ENCODE data around the gene ST3GAL5. TPM values are rescaled to one million over a fixed set of nuclear protein-coding genes. Genes with fewer than 3 reads are reported as not detected.

The ST3GAL5 gene
- total and polyA plus RNA-seq, 7 donors = 2.8 to 24.2 (median 16.1) TPM

- H3K36me3 ChIP-seq = peaks cover 0 to 5% (median 0%) of the 10 kb centered on the region in 4 donors
- no peaks in the 10 kb centered on the region for H3K27me3 ChIP-seq
- DNase-seq = peak; percentile 87
- intact Hi-C loops (cut with DNase I) = no loop called here
- peak overlapping the region in 1 of 4 donors; percentile 11 for H3K4me3 ChIP-seq
- H3K9me3 ChIP-seq = no peaks in the 10 kb centered on the region
- peak overlapping the region in 3 of 4 donors; percentile 51 to 57 (median 53) for H3K27ac ChIP-seq
- no peak for TF ChIP-seq POLR2A (IDR thresholded peaks at IDR 0.05)
- TF ChIP-seq POLR2AphosphoS5 (IDR thresholded peaks at IDR 0.05) = peak in 1 of 4 donors; percentile 40
- no peak for TF ChIP-seq EP300 (IDR thresholded peaks at IDR 0.05)
- H3K4me1 ChIP-seq = peaks cover 0 to 20% (median 13%) of the 10 kb centered on the region in 4 donors
- 70 to 73% methylated on average over 11 of the region's 11 CpGs for WGBS, 2 donors
Measured at GRCh38 chr2:85851253-85852151, 37.3 kb downstream of the ST3GAL5 start.

- Histone ChIP-seq H3K27ac (no peak overlapping the region), H3K4me1 (peaks cover 0 to 20% (median 13%) of the 10 kb centered on the region in 4 donors), H3K9me3 (no peaks in the 10 kb centered on the region), H3K4me3 (no peak overlapping the region), H3K27me3 (no peaks in the 10 kb centered on the region), H3K36me3 (peaks cover 0 to 5% (median 0%) of the 10 kb centered on the region in 4 donors)
- 92 to 95% methylated on average over 10 of the region's 10 CpGs for WGBS, 2 donors
- TF ChIP-seq POLR2AphosphoS5 (IDR thresholded peaks at IDR 0.05) (no peak), EP300 (IDR thresholded peaks at IDR 0.05) (no peak), POLR2A (IDR thresholded peaks at IDR 0.05) (no peak)
- TF ChIP-seq, protein P1, sequence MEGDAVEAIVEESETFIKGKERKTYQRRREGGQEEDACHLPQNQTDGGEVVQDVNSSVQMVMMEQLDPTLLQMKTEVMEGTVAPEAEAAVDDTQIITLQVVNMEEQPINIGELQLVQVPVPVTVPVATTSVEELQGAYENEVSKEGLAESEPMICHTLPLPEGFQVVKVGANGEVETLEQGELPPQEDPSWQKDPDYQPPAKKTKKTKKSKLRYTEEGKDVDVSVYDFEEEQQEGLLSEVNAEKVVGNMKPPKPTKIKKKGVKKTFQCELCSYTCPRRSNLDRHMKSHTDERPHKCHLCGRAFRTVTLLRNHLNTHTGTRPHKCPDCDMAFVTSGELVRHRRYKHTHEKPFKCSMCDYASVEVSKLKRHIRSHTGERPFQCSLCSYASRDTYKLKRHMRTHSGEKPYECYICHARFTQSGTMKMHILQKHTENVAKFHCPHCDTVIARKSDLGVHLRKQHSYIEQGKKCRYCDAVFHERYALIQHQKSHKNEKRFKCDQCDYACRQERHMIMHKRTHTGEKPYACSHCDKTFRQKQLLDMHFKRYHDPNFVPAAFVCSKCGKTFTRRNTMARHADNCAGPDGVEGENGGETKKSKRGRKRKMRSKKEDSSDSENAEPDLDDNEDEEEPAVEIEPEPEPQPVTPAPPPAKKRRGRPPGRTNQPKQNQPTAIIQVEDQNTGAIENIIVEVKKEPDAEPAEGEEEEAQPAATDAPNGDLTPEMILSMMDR (IDR thresholded peaks at IDR 0.05) = no peak
- no peak for DNase-seq
- intact Hi-C loops (cut with DNase I) = no loop called here
Measured at GRCh38 chr2:85850451-85850850, 38.3 kb downstream of the ST3GAL5 start.

GRCh38 chr2:85847051-85847588 is 41.7 kb downstream of the ST3GAL5 start:
- TF ChIP-seq EP300 (IDR thresholded peaks at IDR 0.05) (no peak), POLR2AphosphoS5 (IDR thresholded peaks at IDR 0.05) (no peak), POLR2A (IDR thresholded peaks at IDR 0.05) (no peak)
- TF ChIP-seq, protein P1 (IDR thresholded peaks at IDR 0.05) = no peak
- WGBS, 2 donors = 70 to 71% methylated on average over 2 of the region's 2 CpGs
- H3K27me3 ChIP-seq = no peaks in the 10 kb centered on the region
- H3K4me1 ChIP-seq = peaks cover 0 to 12% (median 11%) of the 10 kb centered on the region in 4 donors
- intact Hi-C loops (cut with DNase I) = no loop called here
- no peak overlapping the region for H3K27ac ChIP-seq
- H3K36me3 ChIP-seq = peaks cover 0 to 23% (median 2%) of the 10 kb centered on the region in 4 donors
- H3K4me3 ChIP-seq = no peak overlapping the region
- H3K9me3 ChIP-seq = no peaks in the 10 kb centered on the region
- no peak for DNase-seq

DNA sequence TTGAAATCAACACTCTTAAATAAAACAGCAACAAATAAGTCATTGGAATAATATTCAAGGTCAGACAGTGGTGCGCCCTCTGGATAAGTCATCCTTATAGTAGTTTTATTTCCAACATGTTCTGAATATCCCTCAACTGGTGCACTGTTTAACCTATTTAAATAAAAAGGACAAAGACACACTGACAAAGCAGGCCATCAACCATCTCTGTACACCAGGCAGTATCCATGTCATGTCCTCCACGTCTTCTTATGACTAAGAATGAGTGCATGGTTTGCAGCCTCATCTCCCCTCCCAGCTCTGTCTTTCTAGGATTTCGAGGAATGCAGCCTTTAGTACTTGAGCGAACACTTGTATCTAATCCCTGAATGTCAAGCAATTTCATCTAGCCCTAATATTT is 42.4 kb downstream of the ST3GAL5 start:
- TF ChIP-seq EP300 (IDR thresholded peaks at IDR 0.05) (no peak), POLR2AphosphoS5 (IDR thresholded peaks at IDR 0.05) (no peak), POLR2A (IDR thresholded peaks at IDR 0.05) (no peak)
- TF ChIP-seq, protein P1 (IDR thresholded peaks at IDR 0.05) = no peak
- no peak overlapping the region for H3K4me3 ChIP-seq
- 89 to 91% methylated on average over 4 of the region's 4 CpGs for WGBS, 2 donors
- no peak overlapping the region for H3K27ac ChIP-seq
- no peaks in the 10 kb centered on the region for H3K9me3 ChIP-seq
- peaks cover 0 to 23% (median 2%) of the 10 kb centered on the region in 4 donors for H3K36me3 ChIP-seq
- no peaks in the 10 kb centered on the region for H3K27me3 ChIP-seq
- no peak for DNase-seq
- intact Hi-C loops (cut with DNase I) = no loop called here
- H3K4me1 ChIP-seq = peaks cover 0 to 6% (median 4%) of the 10 kb centered on the region in 4 donors

- intact Hi-C loops (cut with DNase I) = no loop called here
- TF ChIP-seq POLR2AphosphoS5 (IDR thresholded peaks at IDR 0.05) = no peak
- TF ChIP-seq POLR2A (IDR thresholded peaks at IDR 0.05) = no peak
- no peak for TF ChIP-seq EP300 (IDR thresholded peaks at IDR 0.05)
- TF ChIP-seq, protein P1 (IDR thresholded peaks at IDR 0.05) = no peak
- no peak for DNase-seq
- 82 to 94% methylated on average over 4 of the region's 4 CpGs for WGBS, 2 donors
- Histone ChIP-seq H3K4me3 (no peak overlapping the region), H3K9me3 (no peaks in the 10 kb centered on the region), H3K4me1 (no peaks in the 10 kb centered on the region), H3K27me3 (no peaks in the 10 kb centered on the region), H3K27ac (no peak overlapping the region), H3K36me3 (peaks cover 0 to 23% (median 2%) of the 10 kb centered on the region in 4 donors)
Measured at GRCh38 chr2:85844486-85844885, 44.3 kb downstream of the ST3GAL5 start.

All from sigmoid colon (tissue), 7 donors.